Thymus (tissue), 11 donors: Measurements from ENCODE around the gene CAV1. TPM values are rescaled to one million over a fixed set of nuclear protein-coding genes. Genes with fewer than 3 reads are reported as not detected.

Experiments used
- DNase-seq, 9 donors: peaks; one replicate each; pipeline ENCODE4 v3.0.0-alpha.2; 2013; ENCODE audit warnings: low spot score in 9 of 9, low read depth in 6 of 9, missing footprints in 1 of 9
- H3K27ac ChIP-seq, 2 donors: one replicate each; pipeline ENCODE4 v1.5.1; 2013; ENCODE audit warnings: control low read depth in 1 of 2, low read depth in 1 of 2, low read length in 1 of 2, mild to moderate bottlenecking in 1 of 2, moderate library complexity in 1 of 2
- H3K27me3 ChIP-seq, 2 donors: one replicate each; pipeline ENCODE4 v1.5.1; 2013; ENCODE audit warnings: low read length in 1 of 2; ENCODE audit not compliant: control insufficient read depth in 2 of 2, insufficient read depth in 1 of 2
- H3K36me3 ChIP-seq, 2 donors: one replicate each; pipeline ENCODE4 v1.5.1; 2013; ENCODE audit warnings: low read length in 1 of 2, mild to moderate bottlenecking in 1 of 2, moderate library complexity in 1 of 2; ENCODE audit not compliant: control insufficient read depth in 2 of 2, insufficient read depth in 2 of 2
- H3K4me1 ChIP-seq, 2 donors: one replicate each; pipeline ENCODE4 v1.5.1; 2013; ENCODE audit warnings: low read length in 2 of 2; ENCODE audit not compliant: control insufficient read depth in 2 of 2, insufficient read depth in 2 of 2
- H3K4me3 ChIP-seq, 2 donors: one replicate each; pipeline ENCODE4 v1.5.1; 2013; ENCODE audit warnings: low read length in 2 of 2, control low read depth in 1 of 2, mild to moderate bottlenecking in 1 of 2
- H3K9me3 ChIP-seq, 2 donors: one replicate each; pipeline ENCODE4 v1.5.1; 2013; ENCODE audit warnings: low read length in 1 of 2, mild to moderate bottlenecking in 1 of 2; ENCODE audit not compliant: control insufficient read depth in 2 of 2, insufficient read depth in 1 of 2
- WGBS: extraction: QIAGEN DNeasy Blood & Tissue Kit; methylation state at CpG from one replicate; pipeline ENCODE4 v1.1.7; 2013; 5-methylcytosine and 5-hydroxymethylcytosine counted together
- polyA plus RNA-seq: library from polyadenylated mRNA; stranded (reverse); fragments of 200-250 nt; gene quantifications from one replicate; pipeline ENCODE4 v1.2.3, GENCODE V29; 2013
- total RNA-seq: library from RNA; stranded (reverse); fragments of 120-200 nt; gene quantifications from one replicate; pipeline ENCODE4 v1.2.4, GENCODE V29; 2013
- donor health status: healthy.

The CAV1 gene
- total and polyA plus RNA-seq, 2 donors: 26.4 to 50.6 TPM

DNA sequence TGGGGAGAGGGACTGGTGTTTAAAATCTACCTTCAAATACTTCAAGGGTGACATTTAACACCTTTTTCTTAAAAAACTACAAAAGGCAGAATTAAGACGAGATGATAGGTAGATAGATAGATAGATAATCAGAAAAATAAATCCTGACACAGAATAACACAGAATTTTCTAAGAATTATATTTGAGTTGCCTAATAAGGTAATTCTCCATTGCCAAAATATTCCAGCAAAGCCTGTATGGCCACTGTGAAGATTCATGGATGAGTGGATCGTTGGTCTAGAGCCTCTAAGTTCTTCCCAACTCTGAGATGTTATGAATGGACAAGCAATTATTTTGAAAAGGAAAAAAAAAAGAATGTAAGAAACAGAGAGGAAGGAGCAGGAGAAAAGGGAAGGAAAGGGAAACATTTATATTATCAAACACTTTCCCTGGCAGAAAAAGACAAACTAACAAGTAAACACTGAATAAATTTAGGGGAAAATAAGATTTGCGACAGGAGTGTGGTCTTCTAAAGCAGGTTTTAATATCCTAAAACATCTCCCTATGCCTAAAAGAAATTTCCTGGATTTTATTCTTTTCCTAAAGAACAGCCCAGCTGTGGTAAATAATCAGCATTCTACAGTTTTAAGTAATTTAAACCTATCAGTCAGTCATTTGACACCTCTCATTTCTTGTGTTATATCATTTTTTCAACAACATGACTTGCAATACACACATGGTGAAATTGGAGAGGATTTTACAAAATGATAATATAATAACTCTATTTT, 32.8 kb upstream of the CAV1 start:
- Histone ChIP-seq H3K9me3 (no peaks in the 10 kb centered on the region), H3K4me3 (no peak overlapping the region)
- WGBS: 76% methylated on average over 3 of the region's 3 CpGs

DNA sequence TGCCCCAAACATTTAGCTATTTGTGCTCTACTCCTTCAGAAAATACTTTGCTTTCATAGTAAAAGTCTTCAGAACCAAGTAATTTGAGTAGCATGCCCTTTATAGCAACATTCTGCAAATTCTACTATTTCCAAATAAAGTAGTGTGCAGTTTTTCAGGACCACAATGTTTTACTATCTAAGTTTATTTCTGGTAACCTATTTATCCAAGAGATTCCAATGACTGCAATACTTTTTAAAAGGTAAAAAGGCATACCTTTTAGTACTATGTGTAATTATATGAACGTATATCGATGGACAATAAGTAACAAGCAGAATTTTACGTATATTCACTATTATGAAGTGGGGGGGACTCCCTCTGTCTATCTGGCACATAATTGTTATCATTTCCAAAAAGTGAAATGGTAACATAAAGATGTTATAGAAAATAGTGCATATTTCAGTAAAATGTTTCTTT, 32.2 kb upstream of the CAV1 start:
- no peaks in the 10 kb centered on the region for H3K36me3 ChIP-seq
- no peak for DNase-seq
- no peaks in the 10 kb centered on the region for H3K4me1 ChIP-seq
- no peak overlapping the region for H3K4me3 ChIP-seq
- H3K27me3 ChIP-seq: peaks cover 0 to under 1% of the 10 kb centered on the region in 2 donors
- no peaks in the 10 kb centered on the region for H3K9me3 ChIP-seq
- WGBS: 95% methylated on average over 3 of the region's 3 CpGs
- no peak overlapping the region for H3K27ac ChIP-seq

More for the DNA sequence above, 32.8 kb upstream of the CAV1 start:
- no peak overlapping the region for H3K27ac ChIP-seq
- DNase-seq: no peak
- H3K36me3 ChIP-seq: no peaks in the 10 kb centered on the region
- H3K27me3 ChIP-seq: no peaks in the 10 kb centered on the region
- H3K4me1 ChIP-seq: no peaks in the 10 kb centered on the region

DNA sequence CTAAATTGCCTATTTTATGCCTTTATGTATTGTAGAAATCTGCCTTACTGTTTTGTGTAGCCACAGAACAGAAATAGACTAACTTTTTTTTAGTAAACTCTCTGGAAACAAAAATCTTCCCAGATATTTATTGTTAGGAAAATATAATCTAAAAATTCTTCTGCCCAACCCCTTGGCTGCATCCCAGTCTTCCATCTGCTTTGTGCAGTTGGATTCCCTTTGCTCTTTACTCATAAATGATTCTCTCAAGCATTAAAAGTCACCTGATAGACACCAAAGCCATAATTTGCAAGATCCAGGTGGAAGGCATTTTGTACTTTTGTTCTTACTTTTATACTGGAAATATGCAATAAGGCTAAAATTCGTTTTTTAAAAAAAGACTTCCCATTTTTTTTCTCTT, 31.4 kb upstream of the CAV1 start:
- Histone ChIP-seq H3K27ac (no peak overlapping the region), H3K4me1 (no peaks in the 10 kb centered on the region), H3K27me3 (peaks cover 0 to 8% of the 10 kb centered on the region in 2 donors), H3K4me3 (no peak overlapping the region), H3K9me3 (no peaks in the 10 kb centered on the region), H3K36me3 (no peaks in the 10 kb centered on the region)
- no peak for DNase-seq
- 76% methylated on average over 1 of the region's 1 CpG for WGBS

DNA sequence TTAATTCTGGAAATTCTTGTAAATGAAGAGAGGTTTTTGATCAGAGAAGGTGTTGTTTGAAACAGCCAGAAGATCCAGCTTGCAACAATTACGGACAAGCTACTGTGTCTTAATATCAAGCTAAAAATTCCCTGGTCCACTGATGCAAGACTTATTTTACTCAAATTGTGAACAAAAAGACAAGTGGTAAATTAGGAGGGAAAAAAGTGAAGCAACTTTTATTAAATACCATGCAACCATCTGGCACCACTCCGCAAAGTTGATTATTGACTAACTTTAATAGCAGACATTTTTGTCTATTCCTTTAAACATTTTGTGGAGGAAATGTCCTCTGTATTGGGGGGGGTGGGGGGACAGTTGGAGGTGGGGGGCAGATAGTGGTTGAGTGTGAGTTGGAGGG, 30.4 kb upstream of the CAV1 start:
- 97% methylated on average over 2 of the region's 2 CpGs for WGBS
- H3K27me3 ChIP-seq: peaks cover 7 to 17% of the 10 kb centered on the region in 2 donors
- no peaks in the 10 kb centered on the region for H3K36me3 ChIP-seq
- H3K4me3 ChIP-seq: no peak overlapping the region
- peaks cover 0 to 5% of the 10 kb centered on the region in 2 donors for H3K4me1 ChIP-seq
- H3K9me3 ChIP-seq: no peaks in the 10 kb centered on the region
- no peak overlapping the region for H3K27ac ChIP-seq
- DNase-seq: no peak

DNA sequence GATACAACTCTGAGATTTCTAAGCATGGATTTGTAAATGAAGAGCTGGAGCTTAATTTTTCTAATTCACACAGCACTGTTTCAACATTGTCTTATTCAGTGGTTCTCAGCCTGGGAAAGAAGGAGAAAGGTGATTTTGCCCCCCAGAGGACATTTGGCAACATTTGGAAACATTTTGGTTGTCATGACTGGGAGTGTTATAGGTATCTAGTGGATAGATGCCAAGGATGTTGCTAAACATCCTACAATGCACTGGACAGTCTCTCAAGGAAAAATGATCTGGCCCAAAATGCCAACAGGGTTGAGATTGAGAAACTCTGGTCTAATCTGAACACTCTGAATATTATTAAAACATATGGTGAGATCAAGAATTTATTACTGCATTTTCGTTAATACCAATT, 29.1 kb upstream of the CAV1 start:
- 94% methylated on average over 1 of the region's 1 CpG for WGBS
- Histone ChIP-seq H3K27ac (no peak overlapping the region), H3K4me1 (peaks cover 0 to 14% of the 10 kb centered on the region in 2 donors)

DNA sequence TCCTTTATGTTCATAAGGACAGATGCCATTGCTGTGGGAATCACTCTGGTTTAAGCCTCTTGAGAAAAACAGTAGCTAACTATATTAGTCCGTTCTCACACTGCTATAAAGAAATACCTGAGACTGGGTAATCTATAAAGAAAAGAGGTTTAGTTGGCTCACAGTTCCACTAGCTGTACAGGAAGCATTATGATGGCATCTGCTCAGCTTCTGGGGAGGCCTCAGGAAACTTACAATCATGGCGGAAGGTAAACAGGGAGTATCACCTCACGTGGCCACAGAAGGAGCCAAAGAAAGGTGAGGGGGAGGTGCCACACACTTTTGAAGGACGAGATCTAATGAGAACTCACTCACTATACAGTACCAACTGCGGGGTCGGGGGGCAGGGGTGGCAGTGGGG, 28.2 kb upstream of the CAV1 start:
- H3K9me3 ChIP-seq: no peaks in the 10 kb centered on the region
- no peak for DNase-seq
- WGBS: 96% methylated on average over 6 of the region's 6 CpGs
- no peak overlapping the region for H3K27ac ChIP-seq
- H3K27me3 ChIP-seq: peaks cover 12 to 38% of the 10 kb centered on the region in 2 donors
- peaks cover 0 to 14% of the 10 kb centered on the region in 2 donors for H3K4me1 ChIP-seq
- H3K36me3 ChIP-seq: no peaks in the 10 kb centered on the region
- no peak overlapping the region for H3K4me3 ChIP-seq

More for the DNA sequence above, 29.1 kb upstream of the CAV1 start:
- Histone ChIP-seq H3K27me3 (peaks cover 12 to 29% of the 10 kb centered on the region in 2 donors), H3K4me3 (no peak overlapping the region), H3K36me3 (no peaks in the 10 kb centered on the region), H3K9me3 (no peaks in the 10 kb centered on the region)
- no peak for DNase-seq

DNA sequence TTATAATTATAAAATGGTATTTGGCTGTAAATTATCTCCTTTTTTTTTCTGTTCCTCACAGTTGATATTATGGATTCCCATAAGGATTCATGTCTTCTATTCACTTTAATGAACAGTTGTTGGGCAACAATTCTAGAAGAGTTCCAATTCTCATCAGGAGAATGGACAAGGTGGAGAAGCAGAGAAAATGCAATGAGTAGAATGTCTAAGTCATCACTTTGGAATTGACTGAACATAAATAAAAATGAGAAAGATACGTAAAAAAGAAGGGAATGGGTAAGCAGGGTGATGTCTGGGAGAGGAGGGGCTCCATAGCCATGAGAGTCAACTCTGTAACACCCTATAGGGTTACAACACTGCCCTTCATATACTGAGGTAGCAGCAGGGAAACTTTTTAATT, 27.1 kb upstream of the CAV1 start:
- no peak overlapping the region for H3K4me3 ChIP-seq
- H3K27me3 ChIP-seq: peaks cover 16 to 47% of the 10 kb centered on the region in 2 donors
- 89% methylated on average over 1 of the region's 1 CpG for WGBS
- H3K4me1 ChIP-seq: peaks cover 0 to 14% of the 10 kb centered on the region in 2 donors
- no peaks in the 10 kb centered on the region for H3K36me3 ChIP-seq
- H3K27ac ChIP-seq: no peak overlapping the region
- no peak for DNase-seq
- H3K9me3 ChIP-seq: no peaks in the 10 kb centered on the region

DNA sequence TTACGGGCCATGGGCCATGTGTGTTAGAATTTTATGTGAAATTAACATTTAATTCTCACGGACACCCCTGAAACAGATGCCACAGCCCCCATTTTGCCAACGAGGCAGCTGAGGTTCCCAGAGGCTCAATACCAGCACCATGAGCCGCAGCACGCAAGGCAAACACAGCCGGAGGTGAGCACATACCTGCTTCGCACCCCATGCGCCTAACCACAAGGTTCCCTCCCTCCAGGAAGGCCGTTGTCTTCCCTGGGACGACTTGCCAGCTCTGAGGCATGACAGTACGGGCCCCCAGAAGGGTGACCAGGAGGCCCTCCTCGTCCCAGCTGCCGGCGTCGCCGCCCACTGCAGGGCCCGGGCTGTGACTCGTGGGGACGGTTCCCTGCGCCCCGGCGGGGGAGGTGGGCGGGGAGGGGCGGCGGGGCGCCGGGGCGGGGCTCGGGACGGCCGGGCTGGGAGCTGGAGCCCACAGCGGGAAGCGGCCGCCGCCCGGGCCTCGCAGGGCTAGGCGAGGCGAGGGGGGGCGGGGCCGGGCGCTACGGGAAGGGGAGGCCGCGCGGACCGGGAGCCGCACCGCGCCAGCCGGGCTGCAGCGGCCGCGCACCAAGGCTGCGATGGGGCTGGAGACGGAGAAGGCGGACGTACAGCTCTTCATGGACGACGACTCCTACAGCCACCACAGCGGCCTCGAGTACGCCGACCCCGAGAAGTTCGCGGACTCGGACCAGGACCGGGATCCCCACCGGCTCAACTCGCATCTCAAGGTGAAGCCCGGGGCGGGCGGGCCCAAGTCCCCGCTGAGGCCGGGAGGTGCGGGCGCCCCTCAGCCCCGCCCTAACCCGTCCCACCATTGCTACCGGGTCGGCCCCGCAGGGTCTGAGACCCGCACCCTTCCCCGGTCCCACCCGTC, 25.4 kb upstream of the CAV1 start, which contains the start of gene CAV2:
CAV2 (plus strand) TSS at position 571 of the 910 bp plus-strand sequence; CDS start at position 615, 44 bp downstream.
- Histone ChIP-seq H3K9me3 (no peaks in the 10 kb centered on the region), H3K27me3 (peaks cover 16 to 54% of the 10 kb centered on the region in 2 donors), H3K27ac (peak within 1 kb of the TSS; percentile 24 to 67), H3K4me1 (peaks cover 0 to 14% of the 10 kb centered on the region in 2 donors), H3K36me3 (no peaks in the 10 kb centered on the region), H3K4me3 (peak within 1 kb of the TSS; percentile 26 to 37)
- 5% methylated on average over 86 of the region's 86 CpGs for WGBS
- DNase-seq: peak in 1 of 9 donors; percentile 13
